Stimulated activated CD4-positive, alpha-beta T cell treated with anti-CD3 and anti-CD28 coated beads, Interleukin-12 subunit alpha, Interleukin-12 subunit beta, amount 100 ng/mL, for 24 hours (primary cell): ENCODE data around the gene HOTAIR.

Source experiments
- DNase-seq, 2 experiments: peaks; one replicate each; pipeline ENCODE4 v3.0.0-alpha.2; 2020; ENCODE audit warnings: low read depth in 2 of 2

Gene HOTAIR

GRCh38 chr12:53974084-53975063 is at the start of gene HOTAIR:
Gene HOTAIR, minus strand, starts transcription at chr12:53974954.
- no peak for DNase-seq

- DNase-seq: no peak
Observed at GRCh38 chr12:54024127-54024526, 49.4 kb upstream of the HOTAIR start.

- no peak for DNase-seq
Observed at GRCh38 chr12:54022960-54023884, 48.5 kb upstream of the HOTAIR start.

- no peak for DNase-seq
Observed at GRCh38 chr12:54021432-54022013, 46.8 kb upstream of the HOTAIR start.

GRCh38 chr12:54020591-54021405 is 46.0 kb upstream of the HOTAIR start:
- DNase-seq: no peak

GRCh38 chr12:54019924-54020590 is 45.3 kb upstream of the HOTAIR start:
- no peak for DNase-seq

GRCh38 chr12:54019091-54019811 is 44.5 kb upstream of the HOTAIR start:
- DNase-seq: no peak

GRCh38 chr12:54018468-54018984 is 43.8 kb upstream of the HOTAIR start:
- DNase-seq: no peak

- peak; percentile 49 to 56 for DNase-seq
Observed at GRCh38 chr12:54017878-54018467, 43.2 kb upstream of the HOTAIR start.

- no peak for DNase-seq
Observed at GRCh38 chr12:54017027-54017788, 42.5 kb upstream of the HOTAIR start.

GRCh38 chr12:54016478-54016964 is 41.8 kb upstream of the HOTAIR start:
- DNase-seq: no peak

GRCh38 chr12:54016051-54016450 is 41.3 kb upstream of the HOTAIR start:
- DNase-seq: no peak

- DNase-seq: no peak
Observed at GRCh38 chr12:54015018-54015931, 40.5 kb upstream of the HOTAIR start.

GRCh38 chr12:54014377-54015017 is 39.7 kb upstream of the HOTAIR start:
- DNase-seq: no peak

- DNase-seq: no peak
Observed at GRCh38 chr12:54012631-54013409, 38.1 kb upstream of the HOTAIR start.
